ENCODE data around the gene GUCY2C. TPM values are rescaled to one million over a fixed set of nuclear protein-coding genes. Genes with fewer than 3 reads are reported as not detected.

The GUCY2C gene
- total RNA-seq, 1 donor from 2014 or later = not detected

GRCh38 chr12:14567351-14568162 is 128.8 kb downstream of the GUCY2C start, which contains the start of gene PLBD1:
TSS of gene PLBD1 (minus strand) at chr12:14567883. CDS start at chr12:14567696, 187 bp downstream.
- Mint-ChIP-seq H3K4me1 (ENCODE audit: unreplicated experiment) (peaks cover 1% of the 10 kb centered on the region), H3K27ac (ENCODE audit: unreplicated experiment) (no peak within 1 kb of the TSS), H3K9me3 (ENCODE audit: unreplicated experiment) (no peaks in the 10 kb centered on the region), H3K27me3 (ENCODE audit: unreplicated experiment) (peaks cover 27% of the 10 kb centered on the region), H3K36me3 (ENCODE audit: unreplicated experiment) (no peaks in the 10 kb centered on the region), H3K4me3 (ENCODE audit: unreplicated experiment) (peak within 1 kb of the TSS; percentile 47)
- DNase-seq (ENCODE audit: extremely low spot score, unreplicated experiment) = no peak
- TF ChIP-seq CTCF (IDR thresholded peaks at IDR 0.05) = no peak

GRCh38 chr12:14564336-14564959 is 132.0 kb downstream of the GUCY2C start:
- Mint-ChIP-seq H3K36me3 (ENCODE audit: unreplicated experiment) (no peaks in the 10 kb centered on the region), H3K27ac (ENCODE audit: unreplicated experiment) (no peak overlapping the region), H3K27me3 (ENCODE audit: unreplicated experiment) (peaks cover 13% of the 10 kb centered on the region), H3K4me3 (ENCODE audit: unreplicated experiment) (no peak overlapping the region), H3K4me1 (ENCODE audit: unreplicated experiment) (peaks cover 1% of the 10 kb centered on the region), H3K9me3 (ENCODE audit: unreplicated experiment) (no peaks in the 10 kb centered on the region)
- no peak for TF ChIP-seq CTCF (IDR thresholded peaks at IDR 0.05)
- no peak for DNase-seq (ENCODE audit: extremely low spot score, unreplicated experiment)

- peaks cover 11% of the 10 kb centered on the region for H3K27me3 Mint-ChIP-seq (ENCODE audit: unreplicated experiment)
- H3K27ac Mint-ChIP-seq (ENCODE audit: unreplicated experiment) = no peak overlapping the region
- no peak for TF ChIP-seq CTCF (IDR thresholded peaks at IDR 0.05)
- no peak overlapping the region for H3K4me3 Mint-ChIP-seq (ENCODE audit: unreplicated experiment)
- no peak for DNase-seq (ENCODE audit: extremely low spot score, unreplicated experiment)
- no peaks in the 10 kb centered on the region for H3K9me3 Mint-ChIP-seq (ENCODE audit: unreplicated experiment)
- H3K4me1 Mint-ChIP-seq (ENCODE audit: unreplicated experiment) = peaks cover 1% of the 10 kb centered on the region
- no peaks in the 10 kb centered on the region for H3K36me3 Mint-ChIP-seq (ENCODE audit: unreplicated experiment)
These were observed 133.4 kb downstream of the GUCY2C start for GRCh38 chr12:14563046-14563445.

Other genes with a start within 250 kb of the GUCY2C start
- gene PLBD1, start 128.7 kb downstream of the GUCY2C start, total RNA-seq = 0.13 and 0.89 TPM in 2 replicates
- gene WBP11, start 106.9 kb upstream of the GUCY2C start, total RNA-seq = 62.4 and 64.3 TPM in 2 replicates
- gene C12orf60, start 107.1 kb upstream of the GUCY2C start, total RNA-seq = 0.84 and 1.2 TPM in 2 replicates
- not detected in 2 replicates for gene SMCO3, start 117.6 kb upstream of the GUCY2C start, total RNA-seq
- gene ART4, start 146.9 kb upstream of the GUCY2C start, total RNA-seq = not detected in 2 replicates
- 74.1 and 92.6 TPM in 2 replicates for gene MGP, start 189.3 kb upstream of the GUCY2C start, total RNA-seq
- gene ERP27, start 241.9 kb upstream of the GUCY2C start, total RNA-seq = 0.50 and 0.70 TPM in 2 replicates

All from osteocyte (in vitro differentiated cells).